Fibroblast of skin of right biceps (primary cell): ENCODE measurements around the gene SYK.

Source experiments
- DNase-seq: peaks from one replicate; pipeline ENCODE4 v3.0.0-alpha.2; 2013

The SYK gene

GRCh38 chr9:90909747-90910283 lies 108.2 kb downstream of the SYK start:
- no peak for DNase-seq

GRCh38 chr9:90914196-90914595 lies 112.6 kb downstream of the SYK start:
- DNase-seq: no peak

- peak; percentile 62 for DNase-seq
Measured at GRCh38 chr9:90914868-90915483, 113.4 kb downstream of the SYK start.

GRCh38 chr9:90915693-90916092 lies 114.1 kb downstream of the SYK start:
- DNase-seq: peak; percentile 31

- peak; percentile 68 for DNase-seq
Measured at GRCh38 chr9:90916147-90916734, 114.6 kb downstream of the SYK start.

- no peak for DNase-seq
Measured at GRCh38 chr9:90919883-90920282, 118.3 kb downstream of the SYK start.

- no peak for DNase-seq
Measured at GRCh38 chr9:90921104-90921503, 119.5 kb downstream of the SYK start.

GRCh38 chr9:90921969-90922368 lies 120.3 kb downstream of the SYK start:
- DNase-seq: no peak

- DNase-seq: peak; percentile 94
Measured at GRCh38 chr9:90925581-90926257, 124.1 kb downstream of the SYK start.

GRCh38 chr9:90926936-90927335 lies 125.3 kb downstream of the SYK start:
- DNase-seq: peak; percentile 62

- DNase-seq: no peak
Measured at GRCh38 chr9:90927496-90927895, 125.9 kb downstream of the SYK start.

- no peak for DNase-seq
Measured at GRCh38 chr9:90929626-90930025, 128.0 kb downstream of the SYK start.

- no peak for DNase-seq
Measured at GRCh38 chr9:90933468-90933867, 131.8 kb downstream of the SYK start.

GRCh38 chr9:90939351-90939750 lies 137.7 kb downstream of the SYK start:
- no peak for DNase-seq

GRCh38 chr9:90940280-90940679 lies 138.7 kb downstream of the SYK start:
- DNase-seq: no peak

- DNase-seq: no peak
Measured at GRCh38 chr9:90941661-90942060, 140.0 kb downstream of the SYK start.

GRCh38 chr9:90942555-90942954 lies 140.9 kb downstream of the SYK start:
- DNase-seq: no peak

GRCh38 chr9:90943341-90943740 lies 141.7 kb downstream of the SYK start:
- DNase-seq: no peak

- no peak for DNase-seq
Measured at GRCh38 chr9:90945336-90945735, 143.7 kb downstream of the SYK start.

GRCh38 chr9:90946982-90947381 lies 145.4 kb downstream of the SYK start:
- DNase-seq: no peak
